Stimulated activated CD8-positive, alpha-beta memory T cell treated with anti-CD3 and anti-CD28 coated beads, Interleukin-15, amount 100 ng/mL, for 48 hours (primary cell): ENCODE measurements around the gene NCKAP5L.
"Not testable (repeated sequence)": the region's sequence is repeated elsewhere in the genome, so short reads cannot be mapped to it uniquely, and the experiment has no call there.

Experiments
- DNase-seq, 2 donors: peaks; one replicate each; pipeline ENCODE4 v3.0.0-alpha.2; 2020; ENCODE audit warnings: low read depth in 2 of 2

Gene NCKAP5L, protein sequence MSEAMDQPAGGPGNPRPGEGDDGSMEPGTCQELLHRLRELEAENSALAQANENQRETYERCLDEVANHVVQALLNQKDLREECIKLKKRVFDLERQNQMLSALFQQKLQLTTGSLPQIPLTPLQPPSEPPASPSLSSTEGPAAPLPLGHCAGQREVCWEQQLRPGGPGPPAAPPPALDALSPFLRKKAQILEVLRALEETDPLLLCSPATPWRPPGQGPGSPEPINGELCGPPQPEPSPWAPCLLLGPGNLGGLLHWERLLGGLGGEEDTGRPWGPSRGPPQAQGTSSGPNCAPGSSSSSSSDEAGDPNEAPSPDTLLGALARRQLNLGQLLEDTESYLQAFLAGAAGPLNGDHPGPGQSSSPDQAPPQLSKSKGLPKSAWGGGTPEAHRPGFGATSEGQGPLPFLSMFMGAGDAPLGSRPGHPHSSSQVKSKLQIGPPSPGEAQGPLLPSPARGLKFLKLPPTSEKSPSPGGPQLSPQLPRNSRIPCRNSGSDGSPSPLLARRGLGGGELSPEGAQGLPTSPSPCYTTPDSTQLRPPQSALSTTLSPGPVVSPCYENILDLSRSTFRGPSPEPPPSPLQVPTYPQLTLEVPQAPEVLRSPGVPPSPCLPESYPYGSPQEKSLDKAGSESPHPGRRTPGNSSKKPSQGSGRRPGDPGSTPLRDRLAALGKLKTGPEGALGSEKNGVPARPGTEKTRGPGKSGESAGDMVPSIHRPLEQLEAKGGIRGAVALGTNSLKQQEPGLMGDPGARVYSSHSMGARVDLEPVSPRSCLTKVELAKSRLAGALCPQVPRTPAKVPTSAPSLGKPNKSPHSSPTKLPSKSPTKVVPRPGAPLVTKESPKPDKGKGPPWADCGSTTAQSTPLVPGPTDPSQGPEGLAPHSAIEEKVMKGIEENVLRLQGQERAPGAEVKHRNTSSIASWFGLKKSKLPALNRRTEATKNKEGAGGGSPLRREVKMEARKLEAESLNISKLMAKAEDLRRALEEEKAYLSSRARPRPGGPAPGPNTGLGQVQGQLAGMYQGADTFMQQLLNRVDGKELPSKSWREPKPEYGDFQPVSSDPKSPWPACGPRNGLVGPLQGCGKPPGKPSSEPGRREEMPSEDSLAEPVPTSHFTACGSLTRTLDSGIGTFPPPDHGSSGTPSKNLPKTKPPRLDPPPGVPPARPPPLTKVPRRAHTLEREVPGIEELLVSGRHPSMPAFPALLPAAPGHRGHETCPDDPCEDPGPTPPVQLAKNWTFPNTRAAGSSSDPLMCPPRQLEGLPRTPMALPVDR (N-terminal part only)

GRCh38 chr12:49828133-49829091 is at the start of gene NCKAP5L:
Gene NCKAP5L (minus strand): TSS chr12:49828413. CDS start chr12:49804044, 24,369 bp downstream.
- peak; percentile 89 to 93 for DNase-seq

DNA sequence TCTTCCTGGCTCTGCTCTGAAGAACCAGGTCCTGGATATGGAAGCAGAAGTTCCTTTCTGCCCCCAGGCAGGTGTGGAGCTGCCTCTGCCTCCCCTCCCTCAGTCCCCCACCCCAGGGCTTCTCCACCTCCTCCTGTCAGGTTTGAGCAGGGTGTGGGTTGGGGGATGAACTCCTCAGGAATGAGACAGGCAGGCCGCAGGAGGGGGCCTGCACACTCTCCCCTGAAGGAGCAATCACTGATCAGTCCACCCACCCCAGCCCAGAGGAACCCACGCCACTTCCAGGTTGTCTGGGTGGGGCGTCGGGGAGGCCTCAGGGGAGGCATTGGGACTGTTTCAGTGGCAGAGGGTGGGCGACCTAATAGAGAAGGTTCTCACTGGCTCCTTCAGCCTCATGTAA is 48.9 kb upstream of the NCKAP5L start:
- DNase-seq, result no peak

GRCh38 chr12:49876070-49876469 is 47.9 kb upstream of the NCKAP5L start:
- no peak for DNase-seq

- no peak for DNase-seq
These were observed 47.0 kb upstream of the NCKAP5L start for GRCh38 chr12:49875115-49875720.

GRCh38 chr12:49874142-49874897 is 46.1 kb upstream of the NCKAP5L start:
- DNase-seq, result no peak

DNA sequence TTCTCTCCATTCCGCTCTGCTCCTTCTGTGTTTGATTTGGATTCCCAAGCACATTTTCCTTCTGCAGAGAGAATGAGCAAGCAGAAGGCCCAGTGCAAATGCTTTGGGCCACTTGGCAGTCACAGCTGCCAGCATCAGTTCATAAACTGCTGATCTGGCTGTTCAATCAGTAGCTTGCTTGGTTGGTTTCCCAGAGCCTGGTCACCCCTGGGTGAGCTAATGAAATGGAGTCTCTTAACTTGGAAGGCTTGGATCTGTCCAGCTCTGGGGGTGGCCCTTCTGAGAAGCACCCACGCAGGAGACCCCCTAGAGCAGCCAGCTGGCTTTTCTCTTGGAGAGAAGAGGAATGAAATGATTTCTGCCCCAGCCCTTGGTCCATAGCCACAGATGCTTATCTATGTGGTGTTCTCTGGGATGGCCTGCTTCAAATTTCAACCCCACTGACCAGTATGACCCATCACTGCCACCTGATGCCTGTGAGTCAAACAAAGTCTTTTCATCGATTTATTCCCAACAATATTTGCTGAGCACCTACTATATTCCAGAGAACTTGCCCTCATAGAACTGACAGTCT is 45.2 kb upstream of the NCKAP5L start:
- no peak for DNase-seq

GRCh38 chr12:49872781-49873181 is 44.6 kb upstream of the NCKAP5L start:
- DNase-seq, result no peak

DNA sequence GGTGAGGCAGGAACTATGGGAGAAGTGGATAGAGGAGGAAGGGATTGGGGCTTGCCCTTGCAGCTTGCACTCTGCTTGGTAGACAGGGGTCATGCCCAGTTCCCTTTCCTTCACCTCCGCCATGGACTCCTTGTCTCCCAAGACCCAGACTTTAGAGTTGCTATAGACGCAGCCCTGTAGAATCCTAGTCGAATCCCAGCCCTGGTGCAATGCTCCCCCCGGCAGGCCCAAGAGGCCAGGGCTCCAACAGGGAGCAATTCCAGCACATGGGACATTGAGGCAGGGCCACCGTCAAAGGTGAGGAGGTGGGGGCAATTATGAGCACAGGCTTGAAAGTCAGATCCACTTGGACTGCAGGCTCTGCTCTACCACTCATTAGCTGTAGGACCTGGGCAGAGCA is 44.2 kb upstream of the NCKAP5L start:
- no peak for DNase-seq

GRCh38 chr12:49871811-49872251 is 43.6 kb upstream of the NCKAP5L start:
- DNase-seq, result not testable (repeated sequence)

GRCh38 chr12:49871263-49871561 is 43.0 kb upstream of the NCKAP5L start:
- no peak for DNase-seq

- DNase-seq, result no peak
These were observed 42.5 kb upstream of the NCKAP5L start for GRCh38 chr12:49870501-49871262.

DNA sequence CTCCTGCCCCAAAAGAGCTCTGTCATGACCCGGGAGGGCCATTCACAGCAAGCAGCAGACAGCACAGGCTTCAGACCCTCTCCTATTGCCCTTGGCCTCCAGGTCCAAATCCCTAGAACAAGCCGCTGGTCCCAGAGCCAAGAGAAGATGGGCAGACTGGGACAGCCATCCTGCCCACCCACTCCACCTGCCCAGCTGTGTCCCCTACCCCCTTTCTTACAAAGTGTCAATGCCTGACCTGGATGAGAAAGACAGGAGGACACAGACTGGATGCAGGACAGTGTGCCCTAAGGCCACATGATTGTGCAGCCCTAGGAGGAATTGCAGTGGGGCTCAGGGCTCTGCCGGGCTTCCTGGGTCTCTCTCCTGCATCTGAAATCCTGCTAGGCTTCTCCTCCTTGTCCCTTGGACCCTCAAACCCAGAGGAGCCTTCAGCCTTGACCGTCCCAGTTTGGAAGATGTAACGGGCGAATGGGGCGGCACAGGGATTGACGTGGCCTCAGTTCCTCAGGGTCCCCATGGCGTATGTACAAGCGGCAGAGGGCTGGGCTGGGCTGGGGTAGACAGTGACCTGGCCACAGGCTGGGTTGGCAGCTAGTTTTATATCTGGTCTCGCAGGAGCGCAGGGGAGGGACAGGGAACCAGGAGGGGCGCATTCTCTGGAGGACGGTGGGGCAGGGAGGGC is 41.7 kb upstream of the NCKAP5L start:
- no peak for DNase-seq

DNA sequence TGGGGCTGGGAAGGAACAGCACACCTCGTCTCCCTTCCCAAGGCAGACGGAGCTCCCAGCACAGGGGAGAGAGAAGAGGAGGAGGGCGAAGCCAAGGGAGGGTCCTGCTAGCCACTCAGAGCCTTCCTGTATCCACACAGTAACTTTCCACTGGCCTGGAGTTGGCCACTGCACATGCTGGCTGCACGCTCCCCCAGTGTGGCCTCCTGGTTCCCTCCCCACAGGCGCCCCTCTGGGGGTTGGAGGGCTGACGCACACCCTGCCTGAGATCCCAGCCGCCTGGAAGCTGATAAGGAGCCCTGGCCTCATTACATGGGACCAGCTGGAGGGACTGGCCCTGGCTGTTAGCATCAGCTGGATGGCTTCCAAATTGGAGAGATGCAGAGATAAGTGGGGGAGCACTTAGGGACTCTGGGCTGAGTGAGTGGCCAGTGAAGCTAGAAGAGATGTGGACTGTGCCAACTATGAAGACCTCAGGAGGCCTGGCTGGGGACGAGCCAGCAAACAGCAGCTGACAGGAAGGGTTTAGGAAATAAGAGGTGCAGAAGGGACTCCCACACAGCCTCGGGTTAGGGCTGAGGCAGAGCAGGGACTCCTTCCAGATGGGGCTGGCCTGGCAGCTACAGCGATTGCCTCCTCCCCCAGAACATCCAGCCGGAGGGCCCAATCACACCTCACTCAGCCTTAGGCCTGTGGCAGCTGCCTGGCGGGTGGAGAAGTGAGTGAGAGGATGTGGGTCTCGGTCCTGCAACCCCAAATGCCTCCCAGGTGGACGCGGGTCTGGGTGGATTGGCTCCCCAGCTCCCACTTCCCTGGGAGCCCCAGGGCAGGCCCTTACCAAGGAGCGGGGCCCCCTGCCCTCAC is 41.0 kb upstream of the NCKAP5L start:
- no peak for DNase-seq

DNA sequence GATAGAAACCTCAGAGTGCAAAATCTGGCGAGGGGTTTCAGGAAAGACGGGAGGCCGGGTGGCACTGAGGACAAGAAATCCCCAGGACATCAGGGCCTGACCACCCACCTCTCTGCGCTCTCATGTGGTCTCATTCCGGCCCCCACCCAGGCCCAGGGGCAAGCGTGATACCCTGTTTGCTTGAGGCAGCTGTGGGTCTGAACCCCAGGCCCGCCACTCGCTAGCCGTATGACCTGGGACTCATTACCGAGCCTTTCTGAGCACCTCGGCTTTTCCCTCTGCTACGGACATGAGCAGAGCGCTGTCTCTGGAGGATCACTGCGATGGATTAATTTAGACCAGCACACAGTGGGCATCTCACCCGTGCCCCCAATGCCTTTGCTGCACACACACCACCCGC is 40.2 kb upstream of the NCKAP5L start:
- no peak for DNase-seq

DNA sequence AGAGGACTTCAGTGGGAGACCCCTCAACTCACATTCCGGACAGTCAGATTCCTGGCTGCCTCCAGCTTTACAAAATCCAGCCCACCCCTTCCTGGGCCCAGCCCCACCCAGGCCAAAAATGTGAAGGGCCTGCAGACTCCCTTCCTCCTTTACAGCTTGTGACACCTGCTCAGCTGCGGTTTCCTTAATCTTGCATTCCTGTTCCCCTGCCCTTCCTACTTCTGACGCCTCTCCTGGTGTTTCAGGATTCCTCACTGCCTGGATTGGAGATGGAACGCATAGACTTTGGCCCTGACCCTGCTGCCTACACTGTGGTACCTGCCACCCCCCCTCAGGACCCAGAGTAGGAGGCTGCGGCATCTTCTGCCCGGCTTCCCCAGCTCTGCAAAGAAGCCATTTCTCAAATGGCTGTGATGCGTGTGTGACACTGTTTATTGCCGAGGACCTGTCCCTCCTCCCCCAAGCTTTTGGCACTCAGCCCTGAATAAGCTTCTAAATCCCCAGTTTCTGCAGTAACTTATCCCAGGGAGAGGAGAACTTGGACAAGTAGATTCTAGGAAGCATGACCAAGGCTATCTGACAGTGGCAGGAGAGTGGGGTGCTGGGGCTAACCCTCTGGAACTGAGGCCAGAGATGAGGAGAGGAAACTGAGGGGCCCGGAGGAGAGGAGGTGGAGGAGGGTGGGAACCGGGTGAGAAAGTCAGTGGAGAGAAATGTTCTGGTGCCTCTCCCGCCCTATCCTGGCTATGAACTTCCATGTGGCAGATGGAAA is 39.5 kb upstream of the NCKAP5L start:
- DNase-seq, result no peak

DNA sequence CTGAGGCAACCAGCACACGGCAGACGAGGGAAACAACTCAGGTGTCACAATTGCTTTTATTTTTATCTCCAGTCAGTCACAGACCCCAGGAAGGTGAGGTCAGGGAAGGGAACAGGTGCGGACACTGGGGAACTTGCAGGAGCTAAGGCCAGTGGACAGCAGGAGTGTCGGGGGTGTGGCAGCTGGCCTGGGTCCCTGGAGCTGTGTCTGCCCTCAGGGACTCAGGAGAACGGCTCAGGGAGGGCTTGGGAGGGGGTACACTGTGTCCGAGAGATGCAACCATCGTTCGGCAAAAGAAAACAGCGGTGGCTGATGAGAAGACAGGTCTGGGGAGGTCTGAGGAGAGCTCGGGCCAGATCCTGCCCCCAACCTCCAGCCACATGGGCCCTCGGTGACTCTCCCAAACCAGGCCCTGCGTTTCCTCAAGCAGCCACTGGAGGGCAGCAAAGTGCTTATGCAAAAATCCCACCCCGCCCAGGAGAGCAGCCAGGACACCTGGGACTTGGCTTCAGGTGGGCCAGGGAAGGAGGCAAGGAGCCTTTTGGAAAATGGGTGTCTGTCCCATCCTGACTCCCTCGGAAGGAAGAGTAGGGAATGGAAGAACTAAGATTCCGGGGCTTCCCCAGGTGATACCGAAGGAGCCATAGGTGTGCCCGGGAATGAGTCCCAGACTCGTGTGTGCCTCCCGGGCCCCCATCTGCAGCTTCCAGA is 38.8 kb upstream of the NCKAP5L start:
- peak; percentile 41 to 56 for DNase-seq
